GOT3 (cell line): ENCODE results near the gene PPM1H.
"Not testable (repeated sequence)": the region's sequence is repeated elsewhere in the genome, so short reads cannot be mapped to it uniquely, and the experiment has no call there.

ENCODE experiments used
- DNase-seq: peaks from one replicate; lab custom pipeline; 2025; ENCODE audit warnings: mixed read lengths; lab: John Stamatoyannopoulos, UW

The PPM1H gene

DNA sequence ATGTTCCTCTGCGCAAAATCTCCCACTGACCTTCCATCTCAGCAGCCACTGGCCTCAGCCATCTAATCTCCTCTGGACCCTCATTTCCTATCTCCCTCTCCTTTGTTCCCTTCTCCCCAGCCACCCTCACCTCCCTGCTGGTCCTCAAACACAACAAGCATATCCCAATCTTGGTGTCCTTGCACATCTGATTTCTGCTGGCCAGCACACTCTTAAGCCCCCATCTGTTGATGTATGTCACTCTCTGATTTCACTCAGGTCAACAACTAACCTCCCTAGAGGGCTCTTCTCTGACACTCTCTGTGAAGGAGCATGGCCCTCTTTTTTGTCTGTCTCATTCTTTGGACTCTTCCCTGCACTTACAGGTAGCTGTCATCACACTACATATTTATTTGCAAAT is 25.6 kb downstream of the PPM1H start:
- DNase-seq = no peak

DNA sequence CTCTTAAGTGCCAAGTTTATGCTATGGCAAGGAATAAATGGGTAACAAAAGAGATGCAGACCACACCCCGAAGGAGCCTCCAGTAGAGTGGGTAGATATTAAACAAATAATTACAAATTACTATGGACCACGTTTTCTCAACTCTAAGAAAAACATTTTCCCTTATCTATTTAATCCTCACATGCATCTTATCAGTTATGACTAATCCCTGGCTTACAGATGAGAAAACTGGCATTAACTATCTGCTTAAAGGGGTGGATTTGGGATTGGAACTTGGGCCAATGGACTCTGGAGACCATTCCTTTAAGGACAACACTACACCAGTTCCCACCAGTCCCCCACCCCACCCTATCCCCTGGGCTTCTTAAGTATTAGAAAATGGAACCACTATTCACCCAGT is 26.3 kb downstream of the PPM1H start:
- DNase-seq = no peak

DNA sequence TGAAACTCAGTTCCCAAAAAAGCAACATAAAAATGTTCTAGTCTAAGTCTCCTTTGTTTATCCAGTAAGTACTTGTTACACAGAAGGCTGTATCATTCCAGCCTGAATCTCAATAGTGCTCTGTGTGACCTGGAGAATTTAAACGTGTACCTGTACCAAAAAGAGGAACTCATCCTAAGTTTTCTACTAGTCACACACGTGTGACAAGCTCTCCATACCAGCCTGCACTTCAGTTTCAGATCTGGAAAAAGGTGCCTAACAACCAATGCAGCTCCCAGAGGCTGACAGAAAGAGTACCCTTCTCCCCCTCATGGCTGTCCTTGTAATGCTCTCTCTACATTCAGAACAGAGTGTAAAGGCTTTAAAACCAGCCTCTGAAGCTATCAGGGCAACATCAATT is 27.4 kb downstream of the PPM1H start:
- no peak for DNase-seq

DNA sequence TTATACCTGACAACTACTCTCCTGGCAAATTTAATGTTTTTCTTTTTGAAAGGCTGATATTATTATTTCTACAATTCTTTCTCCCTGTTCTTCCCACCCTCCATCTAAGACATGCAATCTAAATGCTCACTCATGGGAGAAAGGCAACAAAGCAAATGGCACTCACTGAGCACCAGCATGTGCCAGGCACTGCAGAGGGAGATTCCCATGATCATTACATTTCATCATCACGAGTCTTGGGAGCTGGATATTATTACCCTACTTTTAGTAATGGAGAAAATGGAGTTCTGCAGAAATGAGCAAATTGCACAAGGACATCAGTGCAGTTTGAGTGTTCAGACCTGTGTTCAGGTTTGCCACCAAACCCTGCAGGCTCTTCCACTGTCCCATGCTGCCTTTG is 27.9 kb downstream of the PPM1H start:
- DNase-seq = no peak

DNA sequence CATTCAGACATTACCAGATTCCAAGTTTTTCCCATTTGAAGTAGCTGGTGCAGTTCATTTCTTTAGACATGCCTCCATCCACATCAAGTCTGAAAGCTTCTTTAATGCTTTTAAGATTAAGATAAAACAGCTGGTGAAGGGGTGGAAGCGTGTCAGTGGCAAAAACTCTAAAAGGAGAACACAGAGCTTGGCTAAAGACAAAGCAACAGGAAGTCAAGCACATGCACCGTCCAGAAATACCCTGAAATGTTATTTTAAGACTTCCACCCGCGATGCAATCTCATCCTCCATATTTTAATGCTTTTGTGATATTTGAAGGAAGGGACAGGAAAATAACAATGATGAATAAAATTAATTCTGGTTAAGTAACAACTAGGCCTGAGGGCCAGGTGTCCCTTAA is 31.8 kb downstream of the PPM1H start:
- DNase-seq = no peak

DNA sequence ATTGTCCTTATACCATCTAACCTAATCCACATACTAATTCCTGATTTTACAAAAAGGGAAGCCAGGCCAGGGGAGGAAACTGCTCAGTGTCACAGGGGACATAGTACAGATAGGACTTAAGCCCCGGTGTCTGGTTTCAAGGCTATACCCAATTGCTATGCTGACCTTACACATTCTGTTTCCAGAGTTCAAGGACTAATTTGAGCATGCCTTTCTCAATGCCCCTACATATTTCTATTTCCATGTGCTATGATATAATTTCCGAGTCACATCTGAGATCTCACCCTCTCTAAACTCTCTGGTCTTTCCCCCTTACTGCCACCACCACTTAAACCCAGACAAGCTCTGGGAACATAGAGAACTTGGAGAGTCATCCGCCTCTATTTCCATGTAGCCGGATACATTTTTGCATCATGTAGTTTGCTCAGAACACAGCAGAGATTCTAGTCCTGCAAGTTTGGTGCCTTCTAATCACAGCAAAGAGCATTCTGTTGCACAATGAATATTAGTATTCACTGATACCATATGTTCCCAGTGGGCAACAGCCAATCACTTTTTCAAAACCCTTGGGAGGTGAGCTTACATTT is 34.2 kb downstream of the PPM1H start:
- no peak for DNase-seq

DNA sequence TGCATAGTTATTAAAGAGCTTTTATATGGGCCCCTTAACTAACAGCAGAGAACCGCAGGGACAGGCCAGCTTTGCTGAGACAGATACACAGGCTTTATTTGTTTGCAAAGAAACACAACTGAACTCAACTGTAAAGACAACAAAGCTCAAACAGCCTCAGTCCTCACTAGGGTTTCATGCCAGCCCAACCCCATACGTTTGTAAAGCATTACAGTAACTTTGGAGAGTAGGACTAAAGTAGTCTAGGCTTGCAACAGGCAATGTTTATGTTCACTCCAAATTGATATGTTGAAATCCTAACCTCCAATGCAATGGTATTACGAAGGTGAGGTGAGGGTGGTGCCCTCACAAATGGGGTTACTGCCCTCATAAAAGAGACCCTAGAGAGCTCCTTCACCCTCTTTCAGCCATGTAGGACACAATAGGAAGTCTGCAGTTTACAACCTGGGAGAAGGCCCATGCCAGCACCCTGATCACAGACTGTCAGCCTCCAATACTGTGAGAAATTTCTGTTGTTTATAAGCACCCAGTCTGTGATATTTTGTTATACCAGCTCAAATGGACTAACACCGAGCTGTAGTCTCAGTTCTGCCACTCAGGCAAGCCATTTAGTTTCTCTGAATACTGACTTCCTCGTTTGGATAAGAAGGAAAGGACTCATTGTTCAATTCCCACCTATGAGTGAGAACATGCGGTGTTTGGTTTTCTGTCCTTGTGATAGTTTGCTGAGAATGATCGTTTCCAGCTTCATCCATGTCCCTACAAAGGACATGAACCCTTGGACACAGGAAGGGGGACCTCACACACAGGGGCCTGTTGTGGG is 35.2 kb downstream of the PPM1H start:
- DNase-seq = no peak

DNA sequence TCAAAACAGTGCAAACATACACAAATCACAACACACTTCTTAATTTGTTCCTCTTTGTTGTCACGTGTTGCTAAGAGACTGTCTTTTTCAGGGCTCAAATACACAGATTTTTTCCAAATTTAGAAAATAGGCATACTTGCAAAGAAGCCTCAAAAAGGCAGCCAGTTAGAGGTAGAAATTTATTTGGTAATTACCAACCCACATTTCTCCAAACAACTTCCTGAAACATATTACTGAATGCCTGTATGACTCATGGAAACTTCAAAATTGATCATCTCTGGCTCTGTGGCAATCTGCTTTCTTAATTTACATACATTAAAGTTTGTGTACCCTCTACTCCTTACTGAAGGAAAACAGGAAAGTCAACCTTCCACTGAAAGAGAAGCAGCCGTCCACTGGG is 36.4 kb downstream of the PPM1H start:
- no peak for DNase-seq

DNA sequence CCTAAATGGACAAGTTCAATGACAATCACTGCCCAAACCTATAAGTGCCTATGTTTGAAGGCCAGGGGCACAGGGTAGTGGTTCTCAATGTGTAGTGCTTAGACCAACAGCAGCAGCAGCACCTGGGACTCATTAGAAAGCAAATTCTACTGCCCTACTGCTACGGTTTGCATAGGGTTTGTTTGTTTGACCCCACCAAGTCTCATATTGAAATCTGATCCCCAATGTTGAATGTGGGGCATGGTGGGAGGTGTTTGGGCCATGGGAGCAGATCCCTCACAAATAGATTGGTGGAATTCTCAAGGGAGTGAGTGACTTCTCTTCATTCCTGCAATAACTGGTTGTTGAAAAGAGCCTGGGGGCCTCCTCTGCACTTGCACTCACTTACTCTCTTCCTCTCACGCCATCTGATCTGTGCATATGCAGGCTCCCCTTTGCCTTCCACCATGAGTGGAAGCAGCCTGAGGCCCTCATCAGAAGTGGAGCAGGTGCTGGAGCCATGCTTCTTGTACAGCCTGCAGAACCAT is 39.5 kb downstream of the PPM1H start:
- DNase-seq = no peak

DNA sequence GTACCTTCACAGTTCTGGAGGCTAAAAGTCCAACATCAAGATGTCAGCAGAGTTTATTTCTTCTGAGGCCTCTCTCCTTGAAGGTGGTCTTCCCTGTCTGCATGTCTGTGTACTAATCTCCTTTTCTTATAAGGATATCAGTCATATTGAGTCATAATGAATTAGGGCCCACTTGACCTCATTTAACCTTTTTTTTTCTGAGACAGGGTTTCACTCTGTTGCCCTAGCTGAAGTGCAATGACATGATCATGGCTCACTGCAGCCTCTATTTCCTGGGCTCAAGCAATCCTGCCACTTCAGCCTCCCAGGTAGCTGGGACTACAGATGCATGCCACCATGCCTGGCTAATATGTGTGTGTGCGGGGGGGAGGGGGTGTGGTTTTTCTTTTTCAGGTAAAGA is 41.7 kb downstream of the PPM1H start:
- DNase-seq = no peak

DNA sequence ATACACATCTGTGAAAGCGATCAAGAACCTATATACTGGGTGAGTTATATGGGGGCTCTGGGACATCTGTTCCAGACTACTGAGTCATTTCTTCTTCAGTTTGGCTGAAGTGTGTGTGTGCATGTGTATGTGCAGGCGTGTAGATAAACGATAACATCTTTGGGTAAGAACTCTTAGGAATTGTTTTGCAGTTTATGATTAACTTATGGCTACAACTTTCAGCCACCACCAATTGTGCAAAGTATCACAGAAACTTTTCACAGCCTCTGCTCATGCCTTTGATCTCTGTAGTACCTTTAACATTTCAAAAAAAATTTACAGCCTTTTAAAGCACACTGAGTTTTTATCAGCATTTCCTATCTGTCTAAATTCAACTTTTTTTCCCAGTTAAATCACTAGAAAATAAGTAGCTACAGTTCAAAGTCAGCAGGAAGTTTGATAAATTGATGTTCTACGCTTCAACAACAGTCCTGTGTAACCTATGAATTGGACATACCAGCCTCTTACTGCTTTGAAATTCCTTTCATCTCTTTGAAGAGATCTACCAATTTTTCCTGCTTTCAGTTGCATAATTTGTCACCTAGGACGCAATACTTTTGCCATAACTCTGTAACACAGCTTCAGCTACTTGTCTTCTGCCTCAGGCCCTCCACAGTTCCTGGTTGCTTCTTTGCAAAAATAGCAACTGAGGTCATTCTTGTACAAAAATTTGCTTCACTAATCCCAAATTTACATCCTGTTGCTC is 43.0 kb downstream of the PPM1H start:
- no peak for DNase-seq

DNA sequence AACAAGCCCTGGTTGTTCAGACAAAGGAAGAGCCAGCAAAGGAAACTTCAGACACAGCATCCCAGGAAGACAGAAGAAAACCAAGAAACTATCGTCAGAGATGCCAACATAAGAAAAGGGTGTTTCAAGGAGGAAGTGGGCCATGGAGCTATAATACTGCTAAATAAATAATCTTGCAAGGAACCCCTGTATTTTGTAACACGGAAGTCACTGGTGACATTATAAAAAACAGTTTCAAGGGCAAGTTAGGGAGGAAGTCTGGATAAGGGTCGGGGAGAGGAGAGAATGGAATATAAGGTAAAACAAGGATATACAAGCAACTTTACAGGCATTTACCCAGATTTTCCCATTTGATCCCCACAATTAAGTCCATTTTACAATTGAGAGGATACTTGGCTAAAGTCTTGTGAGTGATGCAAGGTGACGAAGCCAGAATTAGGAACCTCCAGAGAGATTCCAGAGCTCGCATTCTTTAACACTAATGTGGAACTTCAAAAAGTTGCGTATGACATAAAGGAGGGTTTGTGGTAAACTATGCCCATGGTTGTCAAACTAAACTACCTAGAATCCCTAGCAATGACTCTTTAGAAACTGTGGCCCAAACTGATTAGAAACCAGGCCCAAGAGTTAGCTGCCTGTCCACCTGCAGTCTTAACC is 46.4 kb downstream of the PPM1H start:
- no peak for DNase-seq

DNA sequence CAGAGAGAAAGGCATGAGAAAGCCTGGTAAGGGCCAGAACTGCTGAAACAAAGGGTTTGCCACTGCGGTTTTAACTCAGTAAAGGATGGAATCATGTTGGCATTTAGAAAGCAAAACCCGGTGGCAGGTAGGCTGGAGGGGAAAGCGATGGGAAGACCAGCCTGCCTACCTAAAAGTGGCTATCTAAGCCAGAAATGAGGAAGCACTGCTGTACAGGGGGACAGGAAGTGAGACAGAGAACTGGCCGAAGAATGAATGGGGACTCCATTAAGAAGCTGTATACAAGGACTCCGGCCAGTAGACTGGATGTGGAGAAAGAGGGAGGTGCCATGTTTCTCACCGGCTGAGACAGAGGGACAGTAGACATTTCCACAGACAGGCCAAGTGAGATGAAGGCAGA is 48.2 kb downstream of the PPM1H start:
- DNase-seq = no peak

DNA sequence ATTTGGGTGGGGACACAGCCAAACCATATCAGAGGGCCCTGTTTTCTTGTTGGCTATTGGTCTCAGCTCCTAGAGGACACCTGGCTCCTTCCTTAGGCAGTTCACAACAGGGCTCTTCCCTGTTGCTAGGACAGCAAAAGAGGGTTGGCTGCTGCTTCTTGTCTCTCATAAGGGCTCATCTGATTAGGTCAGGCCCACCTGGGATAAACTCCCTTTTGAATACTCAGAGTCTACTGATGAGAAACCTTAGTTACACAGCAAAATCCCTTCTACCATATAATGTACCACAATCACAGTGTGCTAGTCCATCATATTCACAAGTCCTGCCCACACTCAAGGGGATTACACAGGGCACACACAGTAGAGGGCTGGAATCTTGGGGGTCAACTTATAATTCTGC is 49.7 kb downstream of the PPM1H start:
- no peak for DNase-seq

DNA sequence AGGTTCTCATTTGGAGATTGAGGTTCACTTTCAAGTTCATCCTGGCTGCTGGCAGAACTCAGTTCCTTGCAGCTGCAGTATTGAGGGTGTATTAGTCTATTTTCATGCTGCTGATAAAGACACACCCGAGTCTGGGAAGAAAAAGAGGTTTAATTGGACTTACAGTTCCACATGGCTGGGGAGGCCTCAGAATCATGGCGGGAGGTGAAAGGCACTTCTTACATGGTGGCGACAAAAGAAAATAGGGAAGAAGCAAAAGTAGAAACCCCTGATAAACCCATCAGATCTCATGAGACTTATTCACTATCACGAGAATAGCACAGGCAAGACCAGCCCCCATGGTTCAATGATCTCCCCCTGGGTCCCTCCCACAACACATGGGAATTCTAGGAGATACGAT is 50.1 kb downstream of the PPM1H start:
- not testable (repeated sequence) for DNase-seq

DNA sequence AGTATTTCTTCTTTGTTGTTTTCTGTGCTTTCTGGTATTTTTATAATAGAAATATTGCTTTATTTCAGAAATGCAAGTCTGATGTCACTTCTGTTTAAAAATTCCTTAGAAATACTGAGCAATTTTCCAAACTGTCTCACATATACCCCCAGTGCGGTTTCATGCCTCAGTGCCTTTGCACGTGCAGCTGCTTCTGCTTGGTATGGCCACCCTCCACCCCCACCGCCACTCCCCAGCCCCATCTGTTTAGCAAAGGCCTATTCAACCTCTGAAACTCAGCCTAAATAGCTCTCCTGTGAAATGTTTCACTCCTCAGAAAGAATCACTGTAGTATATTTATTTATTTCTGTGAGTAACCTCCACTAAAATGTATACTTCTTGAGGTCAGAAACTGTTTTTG is 52.3 kb downstream of the PPM1H start:
- DNase-seq = no peak

DNA sequence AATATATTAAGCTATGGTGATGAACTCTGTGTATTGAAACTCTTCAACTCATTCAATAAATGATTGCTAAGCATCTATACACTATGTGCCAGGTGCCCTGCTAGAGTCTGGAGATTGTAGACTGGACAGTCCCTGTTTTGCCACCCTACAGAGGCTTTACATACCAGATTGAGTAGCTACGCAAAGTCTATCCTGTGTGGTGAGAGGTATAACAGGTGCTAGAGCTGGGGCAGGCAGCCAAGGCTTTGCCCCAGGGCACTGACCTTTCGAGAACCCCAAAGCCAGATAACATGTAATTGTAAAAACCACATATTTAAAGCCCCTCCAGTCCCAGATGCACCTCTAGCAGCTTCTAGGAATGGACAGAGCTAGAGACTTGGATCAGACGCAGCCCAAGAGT is 52.8 kb downstream of the PPM1H start:
- no peak for DNase-seq

DNA sequence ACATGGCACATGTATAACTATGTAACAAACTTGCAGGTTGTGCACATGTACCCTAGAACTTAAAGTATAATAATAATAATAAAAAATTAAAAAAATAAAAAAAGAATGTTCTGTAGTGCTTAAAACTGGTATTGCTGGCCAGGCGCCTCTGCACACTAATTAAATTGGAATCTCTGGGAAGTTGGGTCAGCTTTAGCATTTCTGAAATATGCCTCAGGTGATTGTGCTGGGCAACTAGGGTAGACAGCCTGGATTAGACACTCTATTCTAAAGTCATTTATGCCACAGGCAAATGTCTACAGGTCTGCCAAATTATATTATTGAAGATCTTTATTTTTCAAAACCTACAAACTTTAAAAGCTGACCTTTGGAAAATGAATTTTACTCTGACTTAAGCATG is 55.3 kb downstream of the PPM1H start:
- no peak for DNase-seq

DNA sequence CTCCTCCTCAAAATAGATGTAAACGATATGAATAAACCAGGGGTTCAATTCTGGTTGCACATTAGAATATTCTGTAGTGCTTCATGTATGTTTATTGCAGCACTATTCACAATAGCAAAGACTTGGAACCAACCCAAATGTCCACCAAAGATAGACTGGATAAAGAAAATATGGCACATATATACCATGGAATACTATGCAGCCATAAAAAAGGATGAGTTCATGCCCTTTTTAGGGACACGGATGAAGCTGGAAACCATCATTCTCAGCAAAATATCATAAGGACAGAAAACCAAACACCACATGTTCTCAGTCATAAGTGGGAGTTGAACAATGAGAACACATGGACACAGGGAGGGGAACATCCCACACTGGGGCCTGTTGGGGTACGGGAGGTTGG is 55.7 kb downstream of the PPM1H start:
- DNase-seq = not testable (repeated sequence)

DNA sequence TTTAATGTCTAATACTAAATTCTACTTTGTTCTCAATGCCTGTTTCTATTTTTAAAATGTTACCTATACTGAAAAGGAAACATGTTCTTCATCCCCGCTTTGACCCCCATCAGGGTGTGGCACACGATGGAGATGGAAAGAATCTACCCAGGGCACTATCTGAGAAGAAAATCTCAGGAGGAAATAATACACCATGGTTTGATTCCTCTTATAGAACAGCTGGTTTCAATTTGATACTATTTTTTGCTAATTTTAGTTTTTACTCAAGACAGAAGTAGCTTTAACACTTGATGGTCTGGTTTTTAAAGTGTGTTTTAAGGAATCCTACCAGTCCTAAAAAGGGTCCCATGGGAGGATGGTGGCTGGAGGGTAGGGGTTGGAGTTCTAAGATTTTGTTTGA is 56.7 kb downstream of the PPM1H start:
- DNase-seq = no peak

DNA sequence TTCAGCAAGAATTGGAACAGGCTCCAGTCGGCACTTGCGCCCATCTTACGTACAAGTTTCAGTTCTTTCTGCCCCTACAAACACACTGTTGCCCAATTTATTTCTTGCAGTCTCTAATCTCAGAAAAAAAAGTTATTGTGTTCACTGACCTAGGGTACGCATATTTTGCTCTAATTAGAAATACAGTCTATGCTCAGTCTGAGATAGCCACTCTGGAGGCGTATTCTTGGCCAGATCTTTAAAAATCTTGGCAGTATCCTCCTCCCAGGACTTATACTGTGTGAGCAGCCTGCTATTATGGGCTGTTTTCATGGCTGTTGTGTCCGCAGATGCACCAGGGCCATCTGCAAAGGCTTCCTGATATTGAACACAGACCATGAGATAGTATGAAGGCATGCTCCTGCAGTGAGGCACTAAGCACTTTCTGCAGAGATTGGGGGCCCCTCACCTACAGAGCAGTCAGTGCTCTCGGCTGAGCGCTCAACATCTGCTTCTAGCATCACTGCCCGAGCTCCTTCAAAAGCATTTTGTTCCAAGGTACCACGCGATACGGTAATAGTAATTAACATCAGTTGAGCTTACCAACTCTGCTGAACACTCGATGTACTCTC is 57.9 kb downstream of the PPM1H start:
- no peak for DNase-seq

DNA sequence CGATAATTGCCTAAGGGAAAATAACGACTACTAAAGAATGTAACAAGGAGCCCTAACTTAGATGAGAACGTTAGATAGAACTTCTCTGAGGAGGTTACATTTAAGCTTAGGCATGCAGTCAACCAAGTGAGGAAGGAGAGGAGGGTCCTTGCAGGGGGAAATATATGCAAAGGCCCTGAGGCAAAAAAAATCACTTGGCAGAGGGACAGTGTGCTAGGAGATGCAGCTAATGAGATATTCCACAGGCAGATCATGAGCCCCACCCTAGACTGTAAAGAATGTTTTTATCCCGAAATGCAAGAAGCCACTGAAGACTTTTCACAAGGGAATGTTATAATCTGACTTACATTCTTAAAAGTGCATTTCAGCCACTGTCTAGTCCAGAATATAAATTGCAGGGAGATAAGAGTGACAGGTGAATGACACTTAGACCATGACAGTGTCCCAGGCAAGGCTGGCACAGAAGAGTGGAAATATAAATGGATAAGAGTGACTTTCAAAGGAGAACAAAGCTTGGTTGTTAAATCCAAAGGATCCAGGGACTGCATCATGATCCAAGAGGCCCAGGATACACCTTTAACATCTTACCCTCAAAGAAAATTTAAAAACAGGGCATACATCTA is 61.0 kb downstream of the PPM1H start:
- DNase-seq = no peak
